ENCODE results near the gene ELP1.

Gene ELP1

GRCh38 chr9:108865037-108865436, 68.9 kb downstream of the ELP1 start:
- ChIA-PET POLR2A (no interaction called here), CTCF (no interaction called here)
- DNase-seq (ENCODE audit: extremely low spot score) = no peak
- TF ChIP-seq CTCF (IDR thresholded peaks at IDR 0.05; ENCODE audit: control extremely low read depth, extremely low read depth, low read depth, missing control alignments) = no peak

- ChIA-PET POLR2A (no interaction called here), CTCF (no interaction called here)
- no peak for TF ChIP-seq CTCF (IDR thresholded peaks at IDR 0.05; ENCODE audit: control extremely low read depth, extremely low read depth, low read depth, missing control alignments)
- no peak for DNase-seq (ENCODE audit: extremely low spot score)
Measured at GRCh38 chr9:108864446-108864845, 69.5 kb downstream of the ELP1 start.

- ChIA-PET CTCF (no interaction called here), POLR2A (no interaction called here)
- TF ChIP-seq CTCF (IDR thresholded peaks at IDR 0.05; ENCODE audit: control extremely low read depth, extremely low read depth, low read depth, missing control alignments) = no peak
- no peak for DNase-seq (ENCODE audit: extremely low spot score)
Measured at GRCh38 chr9:108863891-108864290, 70.0 kb downstream of the ELP1 start.

GRCh38 chr9:108861997-108862396, 71.9 kb downstream of the ELP1 start, which contains the start of gene ACTL7A:
Gene ACTL7A, plus strand, starts transcription at chr9:108862266. Its CDS starts 57 bp downstream, at chr9:108862323.
- TF ChIP-seq CTCF (IDR thresholded peaks at IDR 0.05; ENCODE audit: control extremely low read depth, extremely low read depth, low read depth, missing control alignments) = no peak
- no peak for DNase-seq (ENCODE audit: extremely low spot score)
- POLR2A ChIA-PET = no interaction called here
- CTCF ChIA-PET = no interaction called here

DNA sequence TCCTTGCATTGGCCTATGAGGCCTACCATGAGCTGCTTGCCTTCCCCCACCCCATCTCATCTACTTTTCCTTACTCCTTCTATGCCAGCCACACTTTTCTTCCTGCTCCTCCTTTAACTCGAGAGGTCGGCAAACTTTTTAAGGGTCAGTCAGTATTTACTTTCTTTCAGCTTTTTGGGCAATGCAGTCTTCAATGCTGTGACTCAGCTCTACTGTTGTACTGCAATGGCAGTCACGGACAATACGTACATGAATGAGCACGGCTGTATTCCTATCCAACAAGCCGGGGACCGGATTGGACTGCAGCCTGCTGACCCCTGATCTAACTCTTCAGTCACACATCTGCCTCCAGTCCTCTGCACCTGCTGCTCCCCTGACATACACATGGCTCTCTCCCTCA, 72.5 kb downstream of the ELP1 start:
- CTCF ChIA-PET = no interaction called here
- DNase-seq (ENCODE audit: extremely low spot score) = no peak
- POLR2A ChIA-PET = no interaction called here
- TF ChIP-seq CTCF (IDR thresholded peaks at IDR 0.05; ENCODE audit: control extremely low read depth, extremely low read depth, low read depth, missing control alignments) = no peak

GRCh38 chr9:108860764-108861163, 73.2 kb downstream of the ELP1 start:
- CTCF ChIA-PET = no interaction called here
- POLR2A ChIA-PET = no interaction called here
- TF ChIP-seq CTCF (IDR thresholded peaks at IDR 0.05; ENCODE audit: control extremely low read depth, extremely low read depth, low read depth, missing control alignments) = no peak
- DNase-seq (ENCODE audit: extremely low spot score) = no peak

- ChIA-PET POLR2A (no interaction called here), CTCF (no interaction called here)
- no peak for TF ChIP-seq CTCF (IDR thresholded peaks at IDR 0.05; ENCODE audit: control extremely low read depth, extremely low read depth, low read depth, missing control alignments)
- no peak for DNase-seq (ENCODE audit: extremely low spot score)
Measured at GRCh38 chr9:108860354-108860753, 73.6 kb downstream of the ELP1 start.
